Thyroid gland (tissue), 4 donors: Measurements from ENCODE around the gene IGF2R. TPM values are rescaled to one million over a fixed set of nuclear protein-coding genes. Genes with fewer than 3 reads are reported as not detected.

Experiments
- DNase-seq, 2 donors: peaks; one replicate each; pipeline ENCODE4 v3.0.0-alpha.2; 2019
- H3K27ac ChIP-seq, 3 donors: fragments of 200-600 bp; sonication (generic); 1 replicate in 2 of 3; 2 replicates in 1 of 3; pipeline ENCODE4 v1.5.1; 2016 to 2019; ENCODE audit warnings: mild to moderate bottlenecking in 1 of 3, moderate library complexity in 1 of 3
- H3K27me3 ChIP-seq: fragments of 200-600 bp; sonication (generic); one replicate; pipeline ENCODE4 v1.5.1; 2019
- H3K36me3 ChIP-seq, 2 donors: fragments of 200-600 bp; sonication (generic); one replicate each; pipeline ENCODE4 v1.5.1; 2016 to 2019
- H3K4me1 ChIP-seq, 2 donors: fragments of 200-600 bp; sonication (generic); one replicate each; pipeline ENCODE4 v1.5.1; 2017 to 2019
- H3K4me3 ChIP-seq, 3 donors: fragments of 200-600 bp; sonication (generic); replicated peaks in 1 of 3; 1 replicate in 2 of 3; 2 replicates in 1 of 3; pipeline ENCODE4 v1.5.1; 2016; ENCODE audit warnings: mild to moderate bottlenecking in 1 of 3
- H3K9me3 ChIP-seq: fragments of 200-600 bp; sonication (generic); one replicate; pipeline ENCODE4 v1.5.1; 2017
- CTCF ChIP-seq, 6 experiments: fragments of 200-600 bp in 3 of 6; fragments of 450-650 bp in 3 of 6; sonication (generic) in 3 of 6; IDR thresholded peaks; one replicate each; pipeline ENCODE4 v1.5.1; 2016 to 2019; ENCODE audit warnings: antibody characterized with exemption in 6 of 6, mild to moderate bottlenecking in 2 of 6, inconsistent platforms in 1 of 6, moderate library complexity in 1 of 6
- POLR2A ChIP-seq, 2 donors: fragments of 450-650 bp; IDR thresholded peaks; one replicate each; pipeline ENCODE4 v1.6.1; 2017; ENCODE audit warnings: antibody characterized with exemption in 2 of 2, mild to moderate bottlenecking in 2 of 2, moderate library complexity in 1 of 2
- whole genome bisulfite sequencing, 2 donors: methylation state at CpG; one replicate each; pipeline ENCODE4 v1.1.5; 2017; 5-methylcytosine and 5-hydroxymethylcytosine counted together
- intact Hi-C: fragments of 100-400 bp; cut with DNase I; formaldehyde crosslinking; loops from one replicate; pipeline ENCODE4 v1.15.1; 2023
- total RNA-seq, 4 donors: library from RNA; depleted of rRNA; stranded (reverse); fragments of >200 nt; gene quantifications; one replicate each; pipeline ENCODE4 v1.2.3, GENCODE V29; 2016

IGF2R gene
- total RNA-seq, 4 donors from 2014 or later, result 82.1 to 104 (median 94.2) TPM

GRCh38 chr6:160104821-160105517, 136.1 kb downstream of the IGF2R start:
- intact Hi-C loops, result no loop called here
- no peak overlapping the region for H3K27ac ChIP-seq
- H3K4me1 ChIP-seq, result no peaks in the 10 kb centered on the region
- no peaks in the 10 kb centered on the region for H3K27me3 ChIP-seq
- no peak for DNase-seq
- H3K9me3 ChIP-seq, result no peaks in the 10 kb centered on the region
- H3K36me3 ChIP-seq, result peaks cover 22 to 39% of the 10 kb centered on the region in 2 donors
- TF ChIP-seq POLR2A (IDR thresholded peaks at IDR 0.05) (no peak), CTCF (IDR thresholded peaks at IDR 0.05) (no peak)
- no peak overlapping the region for H3K4me3 ChIP-seq
- 94 to 96% methylated on average over 20 of the region's 20 CpGs for WGBS, 2 donors

GRCh38 chr6:160106010-160106409, 137.1 kb downstream of the IGF2R start:
- WGBS, 2 donors, result 97% methylated on average over 14 of the region's 14 CpGs
- TF ChIP-seq POLR2A (IDR thresholded peaks at IDR 0.05), result no peak
- no peak for TF ChIP-seq CTCF (IDR thresholded peaks at IDR 0.05)
- no peak for DNase-seq
- intact Hi-C loops, result no loop called here
- Histone ChIP-seq H3K4me1 (no peaks in the 10 kb centered on the region), H3K9me3 (no peaks in the 10 kb centered on the region), H3K4me3 (no peak overlapping the region), H3K36me3 (peaks cover 22 to 39% of the 10 kb centered on the region in 2 donors), H3K27ac (no peak overlapping the region), H3K27me3 (no peaks in the 10 kb centered on the region)

- Histone ChIP-seq H3K27ac (no peak overlapping the region), H3K36me3 (peaks cover 22 to 38% of the 10 kb centered on the region in 2 donors), H3K4me3 (no peak overlapping the region), H3K27me3 (no peaks in the 10 kb centered on the region), H3K9me3 (no peaks in the 10 kb centered on the region), H3K4me1 (no peaks in the 10 kb centered on the region)
- intact Hi-C loops, result no loop called here
- 83% methylated on average over 4 of the region's 4 CpGs for WGBS, 2 donors
- TF ChIP-seq CTCF (IDR thresholded peaks at IDR 0.05) (no peak), POLR2A (IDR thresholded peaks at IDR 0.05) (no peak)
- no peak for DNase-seq
These were observed 137.8 kb downstream of the IGF2R start for GRCh38 chr6:160106701-160107100.

- Histone ChIP-seq H3K27ac (no peak overlapping the region), H3K4me1 (no peaks in the 10 kb centered on the region), H3K36me3 (peaks cover 22 to 31% of the 10 kb centered on the region in 2 donors), H3K4me3 (no peak overlapping the region), H3K27me3 (no peaks in the 10 kb centered on the region), H3K9me3 (no peaks in the 10 kb centered on the region)
- TF ChIP-seq POLR2A (IDR thresholded peaks at IDR 0.05) (no peak), CTCF (IDR thresholded peaks at IDR 0.05) (no peak)
- 77 to 80% methylated on average over 5 of the region's 5 CpGs for WGBS, 2 donors
- DNase-seq, result no peak
- intact Hi-C loops, result no loop called here
These were observed 139.2 kb downstream of the IGF2R start for GRCh38 chr6:160108077-160108476.

- TF ChIP-seq CTCF (IDR thresholded peaks at IDR 0.05) (no peak), POLR2A (IDR thresholded peaks at IDR 0.05) (no peak)
- no peak for DNase-seq
- no peak overlapping the region for H3K4me3 ChIP-seq
- peaks cover 0 to 8% of the 10 kb centered on the region in 2 donors for H3K36me3 ChIP-seq
- no peaks in the 10 kb centered on the region for H3K9me3 ChIP-seq
- intact Hi-C loops, result no loop called here
- no peaks in the 10 kb centered on the region for H3K4me1 ChIP-seq
- H3K27ac ChIP-seq, result no peak overlapping the region
- no peaks in the 10 kb centered on the region for H3K27me3 ChIP-seq
These were observed 141.8 kb downstream of the IGF2R start for GRCh38 chr6:160110586-160111123.
